GM11168 (cell line): ENCODE measurements around the gene SPRY4.
"Not testable (repeated sequence)": the region's sequence is repeated elsewhere in the genome, so short reads cannot be mapped to it uniquely, and the experiment has no call there.

Experiments
- in situ Hi-C: fragments of 300-500 bp; cut with MboI; formaldehyde crosslinking; loops from one replicate; pipeline ENCODE4 v1.12.0; 2022; ENCODE audit warnings: low sequenced_read_pairs; ENCODE audit not compliant: unreplicated experiment

Gene SPRY4

GRCh38 chr5:142272596-142272995, 52.2 kb downstream of the SPRY4 start:
- in situ Hi-C loops, result not testable (repeated sequence)

- in situ Hi-C loops, result not testable (repeated sequence)
Observed at GRCh38 chr5:142264084-142264483, 60.7 kb downstream of the SPRY4 start.

- in situ Hi-C loops, result no loop called here
Observed at GRCh38 chr5:142263346-142263745, 61.5 kb downstream of the SPRY4 start.

GRCh38 chr5:142262683-142263082, 62.1 kb downstream of the SPRY4 start:
- in situ Hi-C loops, result no loop called here
